IPS-20b (cell line): ENCODE results near the gene ACKR4.

Experiments
- H3K27ac ChIP-seq: one replicate; pipeline ENCODE4 v1.5.1; 2013; ENCODE audit warnings: low read length
- H3K27me3 ChIP-seq: 2 replicates; pipeline ENCODE4 v1.6.1; 2013; ENCODE audit warnings: mild to moderate bottlenecking, low read length, inconsistent platforms; ENCODE audit not compliant: insufficient read depth
- H3K36me3 ChIP-seq: 2 replicates; pipeline ENCODE4 v1.6.1; 2013; ENCODE audit warnings: low read depth, mild to moderate bottlenecking, inconsistent platforms, low read length, moderate library complexity; ENCODE audit not compliant: insufficient read depth
- H3K4me1 ChIP-seq: 2 replicates; pipeline ENCODE4 v1.6.1; 2013; ENCODE audit warnings: mild to moderate bottlenecking, control low read depth, inconsistent platforms, low read length, moderate library complexity; ENCODE audit not compliant: insufficient read depth
- H3K4me3 ChIP-seq: 2 replicates; pipeline ENCODE4 v1.5.1; 2013; ENCODE audit warnings: mild to moderate bottlenecking, low read length, inconsistent platforms
- H3K9ac ChIP-seq: 2 replicates; pipeline ENCODE4 v1.6.1; 2013; ENCODE audit warnings: low read depth, mild to moderate bottlenecking, inconsistent platforms, low read length, moderate library complexity
- H3K9me3 ChIP-seq: 2 replicates; pipeline ENCODE4 v1.6.1; 2013; ENCODE audit warnings: mild to moderate bottlenecking, low read depth, low read length, inconsistent platforms; ENCODE audit not compliant: insufficient read depth

Gene ACKR4

DNA sequence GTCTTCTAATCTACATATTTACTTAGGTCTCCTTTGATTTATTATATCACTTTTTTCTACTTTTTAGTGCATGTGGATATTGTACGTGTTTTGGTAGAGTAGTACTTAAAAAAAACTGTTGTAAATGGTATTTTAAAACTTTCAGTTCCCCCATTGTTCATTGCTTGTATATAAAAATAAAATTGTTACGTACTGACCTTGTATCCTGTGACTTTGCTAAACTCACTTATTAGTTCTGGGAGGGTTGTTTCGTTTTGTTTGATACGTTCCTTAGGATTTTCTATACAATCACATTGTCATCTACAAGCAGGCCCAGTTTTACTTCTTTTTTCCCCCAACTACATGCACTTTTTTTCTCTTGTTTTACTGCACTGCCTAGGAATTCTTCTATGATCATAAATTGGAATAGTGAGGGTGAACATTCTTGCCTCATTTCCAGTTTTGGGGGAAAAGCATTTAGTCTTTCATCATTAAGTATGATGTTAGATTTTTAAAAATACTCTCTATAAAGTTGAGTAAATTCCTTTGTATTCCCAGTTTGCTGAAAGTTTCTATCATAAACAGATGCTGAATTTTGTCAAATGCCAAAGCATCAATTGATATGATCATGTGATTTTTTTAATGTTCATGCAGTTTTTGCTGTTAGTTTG lies 33.5 kb upstream of the ACKR4 start:
- Histone ChIP-seq H3K27ac (no peak overlapping the region), H3K27me3 (no peaks in the 10 kb centered on the region), H3K9me3 (no peaks in the 10 kb centered on the region), H3K9ac (no peak overlapping the region), H3K4me1 (no peaks in the 10 kb centered on the region; the same call in 1 of the 2 replicates), H3K4me3 (no peak overlapping the region), H3K36me3 (0 out of 2 replicates have a peak, but pooled peaks cover 3% of the 10 kb centered on the region)

DNA sequence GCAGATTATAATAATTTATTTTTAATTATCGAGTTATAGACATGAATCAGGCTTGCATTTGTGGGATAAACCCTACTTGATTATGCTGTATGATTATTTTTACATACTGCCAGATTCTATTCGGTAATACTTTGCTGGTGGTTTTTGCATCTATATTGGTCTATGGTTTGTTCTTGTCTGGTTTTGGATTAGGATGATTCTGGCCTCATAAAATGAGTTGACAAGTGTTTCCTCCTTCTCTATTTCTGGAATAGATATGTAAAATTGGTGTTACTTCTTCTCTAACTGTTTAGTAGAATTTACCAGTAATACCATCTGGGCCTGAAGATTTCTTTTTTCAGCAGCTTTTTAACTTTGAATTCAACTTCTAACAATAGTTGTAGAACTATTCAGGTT lies 33.0 kb upstream of the ACKR4 start:
- H3K27ac ChIP-seq, result no peak overlapping the region
- no peaks in the 10 kb centered on the region for H3K27me3 ChIP-seq
- H3K4me1 ChIP-seq, result no peaks in the 10 kb centered on the region; the same call in 1 of the 2 replicates
- no peaks in the 10 kb centered on the region for H3K36me3 ChIP-seq
- H3K9ac ChIP-seq, result no peak overlapping the region
- H3K9me3 ChIP-seq, result no peaks in the 10 kb centered on the region
- H3K4me3 ChIP-seq, result no peak overlapping the region

DNA sequence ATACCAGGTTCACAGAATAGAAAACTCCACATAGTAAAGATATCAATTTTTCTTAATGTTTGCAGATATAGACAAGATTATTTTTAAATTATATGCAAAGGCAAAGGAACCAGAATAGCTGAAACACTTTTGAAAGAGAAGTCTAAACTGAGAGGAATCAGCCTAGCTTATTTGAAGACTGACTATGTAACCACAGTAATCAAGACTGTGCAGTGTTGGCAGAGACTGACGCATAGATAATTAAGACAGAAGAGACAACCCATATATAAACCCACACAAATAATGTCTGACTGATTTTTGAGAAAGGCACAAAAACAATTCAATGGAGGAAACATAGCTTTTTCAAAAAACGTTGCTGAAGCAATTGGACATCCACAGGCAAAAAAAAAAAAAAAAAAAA lies 28.6 kb upstream of the ACKR4 start:
- Histone ChIP-seq H3K27me3 (no peaks in the 10 kb centered on the region), H3K4me3 (no peak overlapping the region), H3K9ac (no peak overlapping the region), H3K36me3 (no peaks in the 10 kb centered on the region), H3K4me1 (no peaks in the 10 kb centered on the region), H3K27ac (no peak overlapping the region), H3K9me3 (no peaks in the 10 kb centered on the region)

DNA sequence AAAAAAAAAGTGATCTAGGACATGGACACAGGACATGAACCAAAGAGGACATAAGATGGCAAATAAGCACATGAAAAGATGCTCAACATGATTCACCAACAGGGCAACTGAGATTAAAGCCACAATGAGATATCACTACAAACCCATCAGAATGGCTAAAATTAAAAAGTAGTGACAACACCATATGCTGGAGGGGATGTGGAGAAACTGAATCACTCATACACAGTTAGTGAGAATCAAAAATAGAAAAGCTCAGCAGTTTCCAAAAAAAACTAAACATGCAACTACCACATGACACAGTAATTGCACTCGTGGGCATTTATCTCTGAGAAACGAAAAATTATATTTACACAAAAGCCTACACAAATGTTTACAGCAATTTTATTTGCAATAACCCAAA lies 27.9 kb upstream of the ACKR4 start:
- Histone ChIP-seq H3K9me3 (no peaks in the 10 kb centered on the region), H3K4me1 (no peaks in the 10 kb centered on the region), H3K27me3 (no peaks in the 10 kb centered on the region), H3K4me3 (no peak overlapping the region), H3K36me3 (no peaks in the 10 kb centered on the region), H3K9ac (no peak overlapping the region), H3K27ac (no peak overlapping the region)

DNA sequence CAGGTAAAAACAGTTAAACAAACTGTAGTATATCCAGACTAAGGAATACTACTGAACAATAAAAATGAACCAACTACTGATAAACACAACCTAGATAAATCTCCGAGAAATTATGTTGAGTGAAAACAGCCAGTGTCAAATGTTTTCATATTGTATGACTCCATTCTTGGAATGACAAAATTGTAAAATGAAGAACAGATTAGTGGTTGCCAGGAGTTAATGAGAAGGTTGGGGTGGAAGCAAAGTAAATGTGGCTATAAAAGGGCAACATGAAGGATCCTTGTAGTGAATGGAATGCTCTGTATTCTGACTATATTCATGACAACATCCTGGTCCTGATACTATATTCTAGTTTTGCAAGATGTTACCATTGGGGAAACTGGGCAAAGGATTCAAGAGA lies 27.5 kb upstream of the ACKR4 start:
- Histone ChIP-seq H3K36me3 (no peaks in the 10 kb centered on the region), H3K27ac (no peak overlapping the region), H3K4me1 (no peaks in the 10 kb centered on the region), H3K9ac (no peak overlapping the region), H3K9me3 (no peaks in the 10 kb centered on the region), H3K4me3 (no peak overlapping the region), H3K27me3 (no peaks in the 10 kb centered on the region)

DNA sequence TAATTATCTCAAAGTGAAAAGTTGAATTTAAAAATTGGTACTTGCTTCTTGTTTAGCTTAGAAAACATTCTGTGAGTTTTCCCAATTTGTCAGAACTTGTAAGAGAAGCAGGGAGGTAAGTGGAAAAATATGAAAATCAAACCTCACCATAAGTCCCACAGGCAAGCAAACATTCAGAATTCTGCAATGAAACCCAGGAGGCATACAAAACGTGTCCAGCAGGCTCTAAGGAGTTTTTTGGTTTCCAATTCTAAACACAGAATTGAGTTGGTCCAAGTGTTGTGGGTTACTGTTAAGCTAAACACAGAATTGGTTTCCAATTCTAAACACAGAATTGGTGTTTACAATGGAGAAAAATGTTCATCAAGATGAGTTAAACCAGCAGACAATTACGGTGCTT lies 27.1 kb upstream of the ACKR4 start:
- Histone ChIP-seq H3K4me1 (no peaks in the 10 kb centered on the region), H3K27me3 (no peaks in the 10 kb centered on the region), H3K36me3 (no peaks in the 10 kb centered on the region), H3K9ac (no peak overlapping the region), H3K27ac (no peak overlapping the region), H3K9me3 (no peaks in the 10 kb centered on the region), H3K4me3 (no peak overlapping the region)

DNA sequence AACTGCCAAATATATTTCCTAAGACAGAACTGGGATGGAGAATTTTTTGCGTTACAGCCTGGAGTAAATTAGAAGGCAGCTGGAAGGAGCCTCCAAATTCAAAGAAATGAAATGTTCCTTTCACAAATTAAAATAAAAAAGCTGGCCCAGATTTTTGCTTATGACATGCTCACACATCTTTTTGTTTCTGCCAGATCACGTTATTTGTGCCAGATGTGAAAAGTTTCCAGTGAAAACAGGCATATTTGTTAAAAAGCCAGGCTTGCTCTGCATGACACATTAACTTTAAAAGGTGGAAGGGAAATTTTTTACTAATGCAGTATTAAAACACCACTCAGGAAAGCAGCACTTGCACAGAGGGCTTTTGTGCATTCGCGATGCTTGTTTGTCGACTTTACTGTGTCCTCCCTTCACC lies 23.3 kb upstream of the ACKR4 start:
- no peak overlapping the region for H3K27ac ChIP-seq
- H3K9ac ChIP-seq, result no peak overlapping the region
- H3K4me3 ChIP-seq, result no peak overlapping the region
- no peaks in the 10 kb centered on the region for H3K4me1 ChIP-seq
- no peaks in the 10 kb centered on the region for H3K9me3 ChIP-seq
- peaks cover 17% of the 10 kb centered on the region for H3K36me3 ChIP-seq
- no peaks in the 10 kb centered on the region for H3K27me3 ChIP-seq

DNA sequence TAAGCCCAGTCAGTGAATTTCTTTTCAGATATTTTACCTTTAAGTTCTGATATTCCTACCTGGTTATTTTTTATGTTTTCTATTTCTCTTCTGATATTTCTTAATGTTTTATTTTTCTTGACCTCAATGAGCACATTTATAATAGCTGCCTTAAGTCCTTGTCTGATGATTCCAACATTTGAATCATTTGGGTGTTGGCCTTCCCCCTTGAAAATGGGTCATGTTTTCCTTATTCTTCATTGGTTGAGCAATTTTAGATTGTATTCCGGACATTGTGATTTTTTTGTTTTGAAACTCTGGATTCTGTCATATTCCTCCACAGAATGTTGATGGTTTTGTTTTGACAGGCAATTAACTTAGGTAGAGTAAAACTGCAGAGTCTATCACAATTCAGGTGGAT lies 9.7 kb upstream of the ACKR4 start:
- Histone ChIP-seq H3K27me3 (no peaks in the 10 kb centered on the region), H3K36me3 (no peaks in the 10 kb centered on the region), H3K4me3 (no peak overlapping the region), H3K9me3 (no peaks in the 10 kb centered on the region), H3K4me1 (no peaks in the 10 kb centered on the region), H3K27ac (no peak overlapping the region), H3K9ac (no peak overlapping the region)

DNA sequence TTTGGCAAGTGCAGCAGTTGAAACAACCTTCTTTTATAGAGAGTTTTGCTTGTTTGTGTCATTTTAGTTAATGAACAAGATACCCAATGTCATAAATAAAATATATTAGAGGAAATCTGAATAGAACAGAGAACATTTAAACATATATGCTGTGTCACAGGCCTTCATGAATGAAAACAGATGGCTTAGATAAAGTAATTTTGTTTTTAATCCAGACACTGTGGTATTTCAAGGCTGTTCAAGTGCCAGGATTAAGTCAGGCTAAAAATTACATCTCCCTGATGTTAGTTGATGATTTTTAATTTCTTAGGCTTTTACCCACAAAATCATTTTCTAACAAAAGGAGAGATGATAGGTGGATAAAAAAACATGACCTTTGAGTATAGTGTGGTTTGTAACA lies 4.9 kb upstream of the ACKR4 start:
- Histone ChIP-seq H3K27ac (no peak overlapping the region), H3K36me3 (no peaks in the 10 kb centered on the region), H3K4me1 (no peaks in the 10 kb centered on the region), H3K27me3 (no peaks in the 10 kb centered on the region), H3K4me3 (no peak overlapping the region), H3K9me3 (no peaks in the 10 kb centered on the region), H3K9ac (no peak overlapping the region)

DNA sequence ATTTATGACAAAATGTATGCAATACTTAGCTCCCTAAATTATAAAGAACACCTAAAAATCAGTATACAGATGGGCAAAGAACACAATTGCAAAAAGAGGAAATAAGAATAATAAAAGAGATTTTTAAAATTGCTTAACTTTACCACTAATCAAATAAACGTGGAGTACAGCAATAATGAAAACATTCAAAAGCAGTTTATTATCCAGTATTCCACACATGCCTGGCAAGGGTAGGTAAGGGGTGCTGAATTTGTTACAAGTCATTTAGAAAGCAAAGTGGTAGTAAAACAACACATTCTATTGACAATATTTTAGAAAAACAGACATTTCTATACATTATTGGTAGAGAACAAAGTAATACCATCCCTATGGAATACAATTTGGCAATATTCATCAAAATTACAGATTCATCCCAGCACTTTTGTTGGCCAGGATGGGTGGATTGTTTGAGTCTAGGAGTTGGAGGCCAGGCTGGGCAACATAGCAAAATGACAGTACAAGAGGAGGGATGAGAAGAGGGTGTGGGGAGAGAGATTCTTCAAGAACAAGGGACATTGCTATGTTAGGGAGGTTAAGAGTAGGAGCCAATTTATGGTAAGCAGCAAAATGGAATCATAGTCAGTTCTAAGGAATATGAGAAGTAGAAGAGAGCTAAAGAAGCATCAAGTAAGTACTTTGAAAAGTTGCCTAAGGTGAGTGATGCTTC lies 3.7 kb upstream of the ACKR4 start:
- no peaks in the 10 kb centered on the region for H3K9me3 ChIP-seq
- H3K36me3 ChIP-seq, result no peaks in the 10 kb centered on the region
- H3K27ac ChIP-seq, result no peak overlapping the region
- H3K4me3 ChIP-seq, result no peak overlapping the region
- H3K27me3 ChIP-seq, result no peaks in the 10 kb centered on the region
- H3K4me1 ChIP-seq, result no peaks in the 10 kb centered on the region
- no peak overlapping the region for H3K9ac ChIP-seq

DNA sequence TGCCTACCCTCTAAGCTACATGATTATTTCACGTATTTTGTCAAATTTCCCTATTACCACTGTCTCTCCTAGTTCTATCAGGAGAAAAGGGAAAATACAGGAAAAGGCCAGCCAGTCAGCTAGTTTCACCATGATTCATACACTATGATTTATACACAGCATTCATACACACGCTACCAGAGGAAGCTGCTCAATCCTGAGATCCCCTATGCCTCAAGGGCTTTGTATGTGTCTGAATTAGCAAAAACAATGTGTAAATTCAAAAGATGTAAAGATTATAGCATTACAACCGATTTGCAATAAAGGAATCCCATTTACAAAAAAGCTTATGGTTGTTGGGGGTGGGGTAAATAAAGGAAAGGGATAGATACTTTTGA lies 3.1 kb upstream of the ACKR4 start:
- no peaks in the 10 kb centered on the region for H3K27me3 ChIP-seq
- no peak overlapping the region for H3K27ac ChIP-seq
- no peaks in the 10 kb centered on the region for H3K9me3 ChIP-seq
- H3K36me3 ChIP-seq, result no peaks in the 10 kb centered on the region
- H3K9ac ChIP-seq, result no peak overlapping the region
- no peak overlapping the region for H3K4me3 ChIP-seq
- H3K4me1 ChIP-seq, result no peaks in the 10 kb centered on the region

DNA sequence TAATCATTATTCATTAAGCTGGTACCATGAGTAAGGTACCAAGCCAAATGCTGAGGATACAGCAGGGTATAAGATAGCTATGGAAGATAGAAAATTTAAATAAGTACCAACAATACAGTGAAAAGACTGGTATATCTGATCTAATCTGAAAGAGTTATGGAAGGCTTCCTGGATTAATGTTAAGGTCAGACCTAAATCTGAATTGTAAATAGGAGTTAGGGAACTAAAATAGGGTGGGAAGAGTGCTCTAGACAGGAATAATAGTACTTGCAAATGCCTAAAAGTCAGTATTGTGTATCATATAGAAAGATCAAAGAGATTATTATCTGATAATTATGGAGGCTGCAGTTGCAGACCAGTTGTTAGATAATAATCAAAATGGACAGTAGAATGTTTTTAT lies 2.6 kb upstream of the ACKR4 start:
- Histone ChIP-seq H3K27ac (no peak overlapping the region), H3K36me3 (no peaks in the 10 kb centered on the region)

More for the DNA sequence above, 2.6 kb upstream of the ACKR4 start:
- Histone ChIP-seq H3K9ac (no peak overlapping the region), H3K27me3 (no peaks in the 10 kb centered on the region), H3K9me3 (no peaks in the 10 kb centered on the region), H3K4me1 (no peaks in the 10 kb centered on the region), H3K4me3 (no peak overlapping the region)
